ENCODE data around the gene TNC. TPM values are rescaled to one million over a fixed set of nuclear protein-coding genes. Genes with fewer than 3 reads are reported as not detected.
"Not testable (repeated sequence)": the region's sequence is repeated elsewhere in the genome, so short reads cannot be mapped to it uniquely, and the experiment has no call there.

TNC gene
- total and polyA plus RNA-seq, 12 donors, result 0.41 to 120 (median 5.7) TPM

DNA sequence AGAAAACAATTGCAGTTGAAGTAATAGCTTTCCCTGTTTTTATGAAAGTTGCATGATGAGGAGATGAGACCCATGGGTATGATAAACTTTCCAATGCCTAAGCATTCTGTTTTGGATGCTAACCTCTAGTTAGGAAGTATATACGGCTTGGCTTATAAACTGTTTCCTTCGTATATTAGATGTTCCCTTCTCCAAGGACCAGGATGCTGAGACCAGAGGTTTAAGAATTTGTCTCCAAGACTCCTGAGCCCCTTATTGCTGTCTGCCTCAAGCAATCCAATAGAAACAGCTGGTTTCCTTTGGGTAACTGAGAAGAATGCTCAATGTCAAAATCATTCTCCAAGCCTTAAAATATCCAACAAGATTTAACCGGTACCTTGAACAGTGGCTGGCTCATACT, 12.2 kb upstream of the TNC start:
- intact Hi-C loops (cut with DNase I), result no loop called here
- H3K4me3 ChIP-seq, result no peak overlapping the region
- no peaks in the 10 kb centered on the region for H3K36me3 ChIP-seq
- peaks cover 0 to 6% (median 0%) of the 10 kb centered on the region in 11 donors for H3K9me3 ChIP-seq
- H3K27ac ChIP-seq, result no peak overlapping the region
- WGBS, 2 donors, result 84 to 87% methylated on average over 3 of the region's 3 CpGs
- ATAC-seq (no peak), DNase-seq (no peak)
- peaks cover 0 to 8% (median 0%) of the 10 kb centered on the region in 7 donors for H3K27me3 ChIP-seq
- TF ChIP-seq, protein P1, sequence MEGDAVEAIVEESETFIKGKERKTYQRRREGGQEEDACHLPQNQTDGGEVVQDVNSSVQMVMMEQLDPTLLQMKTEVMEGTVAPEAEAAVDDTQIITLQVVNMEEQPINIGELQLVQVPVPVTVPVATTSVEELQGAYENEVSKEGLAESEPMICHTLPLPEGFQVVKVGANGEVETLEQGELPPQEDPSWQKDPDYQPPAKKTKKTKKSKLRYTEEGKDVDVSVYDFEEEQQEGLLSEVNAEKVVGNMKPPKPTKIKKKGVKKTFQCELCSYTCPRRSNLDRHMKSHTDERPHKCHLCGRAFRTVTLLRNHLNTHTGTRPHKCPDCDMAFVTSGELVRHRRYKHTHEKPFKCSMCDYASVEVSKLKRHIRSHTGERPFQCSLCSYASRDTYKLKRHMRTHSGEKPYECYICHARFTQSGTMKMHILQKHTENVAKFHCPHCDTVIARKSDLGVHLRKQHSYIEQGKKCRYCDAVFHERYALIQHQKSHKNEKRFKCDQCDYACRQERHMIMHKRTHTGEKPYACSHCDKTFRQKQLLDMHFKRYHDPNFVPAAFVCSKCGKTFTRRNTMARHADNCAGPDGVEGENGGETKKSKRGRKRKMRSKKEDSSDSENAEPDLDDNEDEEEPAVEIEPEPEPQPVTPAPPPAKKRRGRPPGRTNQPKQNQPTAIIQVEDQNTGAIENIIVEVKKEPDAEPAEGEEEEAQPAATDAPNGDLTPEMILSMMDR (IDR thresholded peaks at IDR 0.05), result no peak
- H3K4me1 ChIP-seq, result no peaks in the 10 kb centered on the region

DNA sequence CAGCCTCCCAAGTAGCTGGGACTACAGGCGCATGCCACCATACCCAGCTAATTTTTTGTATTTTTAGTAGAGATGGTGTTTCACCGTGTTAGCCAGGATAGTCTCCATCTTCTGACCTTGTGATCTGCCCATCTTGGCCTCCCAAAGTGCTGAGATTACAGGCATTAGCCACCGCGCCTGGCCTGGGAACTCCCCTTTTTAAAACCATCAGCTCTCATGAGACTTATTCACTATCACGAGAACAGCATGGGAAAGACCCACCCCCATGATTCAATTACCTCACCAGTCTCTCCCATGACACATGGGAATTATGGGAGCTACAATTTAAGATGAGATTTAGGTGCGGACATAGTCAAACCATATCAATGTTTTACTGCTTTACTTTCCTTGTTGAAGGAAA, 10.8 kb upstream of the TNC start:
- H3K9me3 ChIP-seq; DNase-seq; H3K27me3 ChIP-seq; H3K4me1 ChIP-seq; H3K4me3 ChIP-seq; H3K36me3 ChIP-seq; H3K27ac ChIP-seq; ATAC-seq; intact Hi-C loops (cut with DNase I): not testable (repeated sequence)
- WGBS, 2 donors, result 84 to 85% methylated on average over 6 of the region's 6 CpGs

GRCh38 chr9:115127191-115127817, 9.3 kb upstream of the TNC start:
- Histone ChIP-seq H3K9me3 (peaks cover 0 to 8% (median 0%) of the 10 kb centered on the region in 11 donors), H3K27me3 (peaks cover 0 to 12% (median 5%) of the 10 kb centered on the region in 7 donors), H3K36me3 (no peaks in the 10 kb centered on the region), H3K27ac (no peak overlapping the region), H3K4me1 (no peaks in the 10 kb centered on the region), H3K4me3 (no peak overlapping the region)
- ATAC-seq, result no peak
- DNase-seq, result no peak
- 63 to 65% methylated on average over 4 of the region's 4 CpGs for WGBS, 2 donors
- TF ChIP-seq, protein P1 (IDR thresholded peaks at IDR 0.05), result no peak
- intact Hi-C loops (cut with DNase I), result no loop called here

DNA sequence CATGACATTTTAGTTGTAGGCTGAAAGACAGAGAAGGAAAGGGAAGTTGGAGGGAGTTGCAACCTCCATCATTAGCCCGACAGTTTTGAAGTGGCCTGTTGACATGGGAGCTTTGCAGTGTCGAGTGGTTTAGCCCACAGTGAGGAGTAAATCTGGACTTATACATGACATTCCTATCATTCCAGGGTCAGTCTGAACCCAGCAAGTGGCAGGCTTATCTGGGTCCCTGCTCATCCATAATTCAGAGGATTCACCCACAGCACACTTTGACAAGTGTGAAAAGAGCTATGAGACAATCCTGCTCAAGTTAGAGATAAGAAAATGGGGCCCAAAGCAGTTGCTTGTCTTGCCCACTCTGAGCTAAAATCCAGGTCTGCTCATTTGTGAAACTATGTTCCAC, 8.4 kb upstream of the TNC start:
- Histone ChIP-seq H3K27me3 (peaks cover 0 to 19% (median 7%) of the 10 kb centered on the region in 7 donors), H3K9me3 (peaks cover 0 to 8% (median 0%) of the 10 kb centered on the region in 11 donors), H3K4me1 (no peaks in the 10 kb centered on the region), H3K36me3 (no peaks in the 10 kb centered on the region), H3K4me3 (no peak overlapping the region), H3K27ac (no peak overlapping the region)
- WGBS, 2 donors, result 34 to 40% methylated on average over 2 of the region's 2 CpGs
- TF ChIP-seq, protein P1 (IDR thresholded peaks at IDR 0.05), result no peak
- ATAC-seq (no peak), DNase-seq (no peak)
- intact Hi-C loops (cut with DNase I), result no loop called here

- Histone ChIP-seq H3K4me3 (no peak overlapping the region), H3K36me3 (no peaks in the 10 kb centered on the region), H3K4me1 (peaks cover 0 to 17% (median 10%) of the 10 kb centered on the region in 9 donors), H3K9me3 (peaks cover 0 to 8% (median 0%) of the 10 kb centered on the region in 11 donors), H3K27me3 (peaks cover 0 to 33% (median 26%) of the 10 kb centered on the region in 7 donors), H3K27ac (no peak overlapping the region)
- intact Hi-C loops (cut with DNase I), result no loop called here
- ATAC-seq (no peak), DNase-seq (no peak)
- 68 to 75% methylated on average over 5 of the region's 5 CpGs for WGBS, 2 donors
- TF ChIP-seq, protein P1 (IDR thresholded peaks at IDR 0.05), result no peak
Observed at GRCh38 chr9:115122937-115123336, 5.0 kb upstream of the TNC start.

All from heart right ventricle (tissue), 16 donors.